K562 (cell line): ENCODE measurements around the gene MAST4. TPM values are rescaled to one million over a fixed set of nuclear protein-coding genes. Genes with fewer than 3 reads are reported as not detected.

Source experiments
- ATAC-seq: fragments of 200-7000 bp; cut with Tn5 transposase; 3 replicates; pipeline ENCODE4 v1.9.1; 2020; ENCODE audit warnings: moderate library complexity
- BruUV-seq: library from RNA; stranded (reverse); fragments of 400-500 nt; replicated peaks from 2 replicates; lab custom pipeline; 2021; lab: Mats Ljungman, UMichigan
- CTCF ChIA-PET: fragments of 300-600 bp; formaldehyde crosslinking; extraction: SDS; loops from one replicate; lab custom pipeline; 2021; ENCODE audit warnings: low intra/inter-chr PET ratio; lab: Yijun Ruan, JAX
- POLR2A ChIA-PET: fragments of 300-600, 350-650 bp; sonication (Branson Sonifier 250); formaldehyde crosslinking; extraction: SDS; loops from one replicate; lab custom pipeline; 2021; ENCODE audit warnings: antibody characterized with exemption, inconsistent platforms; lab: Yijun Ruan, JAX
- DNase-seq, 4 experiments: peaks; one replicate each; pipeline versions ENCODE4 v3.0.0 to v3.0.0-alpha.2; 2011 to 2018; ENCODE audit warnings: low spot score in 3 of 4, mixed read lengths in 3 of 4; ENCODE audit errors: extremely low read depth in 1 of 4
- FAIRE-seq: peaks from 2 replicates; lab custom pipeline; 2011; peaks lifted over from hg19 to GRCh38; lab: Jason Lieb, UNC
- H2AFZ ChIP-seq: 2 replicates; pipeline ENCODE4 v1.6.0; 2011; ENCODE audit warnings: low read depth, low read length, control low read depth, inconsistent platforms
- H3K27ac ChIP-seq: fragments of 200-600 bp; 3 replicates; pipeline ENCODE4 v1.8.0; 2011; ENCODE audit warnings: low read depth, mild to moderate bottlenecking, control low read depth, inconsistent platforms, low read length, moderate library complexity, mixed read lengths; ENCODE audit errors: extremely low read depth
- H3K27me3 ChIP-seq, 2 experiments: fragments of 300-600 bp in 1 of 2; 2 replicates in 1 of 2; 3 replicates in 1 of 2; pipeline versions ENCODE4 v1.6.0 to v1.8.0; 2011; ENCODE audit warnings: inconsistent platforms in 2 of 2, low read length in 2 of 2, mild to moderate bottlenecking in 1 of 2, mixed read lengths in 1 of 2, moderate library complexity in 1 of 2; ENCODE audit not compliant: control insufficient read depth in 2 of 2, insufficient read depth in 2 of 2
- H3K36me3 ChIP-seq: fragments of 300-600 bp; 3 replicates; pipeline ENCODE4 v1.8.0; 2011; ENCODE audit warnings: mild to moderate bottlenecking, low read length, inconsistent platforms; ENCODE audit not compliant: control insufficient read depth, insufficient read depth
- H3K4me1 ChIP-seq, 2 experiments: fragments of 200-600 bp in 1 of 2; replicated peaks in 1 of 2; 2 replicates in 1 of 2; 3 replicates in 1 of 2; pipeline versions ENCODE4 v1.5.1 to v1.8.0; 2011; ENCODE audit warnings: inconsistent platforms in 2 of 2, low read length in 2 of 2, mild to moderate bottlenecking in 1 of 2, mixed read lengths in 1 of 2, moderate library complexity in 1 of 2; ENCODE audit not compliant: control insufficient read depth in 2 of 2, insufficient read depth in 2 of 2
- H3K4me2 ChIP-seq: 2 replicates; pipeline ENCODE4 v1.6.1; 2011; ENCODE audit warnings: low read length, control low read depth, inconsistent platforms, mixed read lengths; ENCODE audit not compliant: insufficient read depth
- H3K4me3 ChIP-seq: fragments of 200-600 bp; sonication (generic), shearing (Covaris generic); 2 replicates; pipeline ENCODE4 v1.5.1; 2016; ENCODE audit warnings: control low read depth, inconsistent platforms
- H3K79me2 ChIP-seq: fragments of 200-600 bp; 3 replicates; pipeline ENCODE4 v1.8.0; 2011; ENCODE audit warnings: low read length, inconsistent platforms; ENCODE audit not compliant: control insufficient read depth, insufficient read depth
- H3K9ac ChIP-seq, 2 experiments: 2 replicates each; pipeline versions ENCODE4 v1.6.0 to v1.6.1; 2011; ENCODE audit warnings: low read depth in 2 of 2, low read length in 2 of 2, control low read depth in 1 of 2, inconsistent platforms in 1 of 2, mild to moderate bottlenecking in 1 of 2, mixed read lengths in 1 of 2; ENCODE audit not compliant: insufficient read depth in 1 of 2
- H3K9me1 ChIP-seq: one replicate; pipeline ENCODE4 v1.6.0; 2011; ENCODE audit warnings: inconsistent platforms, mild to moderate bottlenecking, low read length, moderate library complexity; ENCODE audit not compliant: control insufficient read depth, insufficient read depth
- H3K9me3 ChIP-seq: replicated peaks from 2 replicates; pipeline ENCODE4 v1.5.1; 2011; ENCODE audit warnings: low read depth, low read length, inconsistent platforms; ENCODE audit not compliant: control insufficient read depth, insufficient read depth
- H4K20me1 ChIP-seq: replicated peaks from 2 replicates; pipeline ENCODE4 v1.6.1; 2011; ENCODE audit warnings: low read length, inconsistent platforms, mixed read lengths; ENCODE audit not compliant: control insufficient read depth, insufficient read depth
- EZH2 ChIP-seq: IDR thresholded peaks from 2 replicates; pipeline ENCODE4 v1.6.1; 2012; ENCODE audit warnings: low read depth, mild to moderate bottlenecking, inconsistent platforms, low read length, borderline replicate concordance
- GTF3C2 ChIP-seq: IDR thresholded peaks from 3 replicates; pipeline ENCODE4 v1.6.1; 2011; ENCODE audit warnings: borderline replicate concordance, mild to moderate bottlenecking, moderate library complexity; ENCODE audit not compliant: insufficient read length; ENCODE audit errors: extremely low read depth
- KAT8 ChIP-seq: fragments of 450-650 bp; IDR thresholded peaks from 2 replicates; pipeline ENCODE4 v1.6.1; 2016; ENCODE audit warnings: low read depth, mild to moderate bottlenecking
- L3MBTL2 ChIP-seq: fragments of 450-650 bp; IDR thresholded peaks from 2 replicates; pipeline ENCODE4 v1.6.1; 2016; ENCODE audit warnings: mild to moderate bottlenecking, moderate library complexity
- NFATC3 ChIP-seq: fragments of 450-650 bp; IDR thresholded peaks from 2 replicates; pipeline ENCODE4 v1.6.1; 2017; ENCODE audit warnings: mild to moderate bottlenecking
- NFE2 ChIP-seq: IDR thresholded peaks from 2 replicates; pipeline ENCODE4 v1.6.1; 2014; ENCODE audit warnings: antibody characterized with exemption, low read depth
- PHF21A ChIP-seq: fragments of 450-650 bp; IDR thresholded peaks from 2 replicates; pipeline ENCODE4 v1.6.1; 2017; ENCODE audit warnings: low read depth, borderline replicate concordance
- THRA ChIP-seq: fragments of 450-650 bp; IDR thresholded peaks from 2 replicates; pipeline ENCODE4 v1.6.1; 2017; ENCODE audit warnings: mild to moderate bottlenecking, moderate library complexity
- ZKSCAN1 ChIP-seq: fragments of 150-350 bp; IDR thresholded peaks from 2 replicates; pipeline ENCODE4 v1.6.1; 2016; ENCODE audit warnings: low read depth, low read length
- WGBS: fragments of 100-300 bp; shearing (Covaris generic); methylation state at CpG from one replicate; pipeline ENCODE4 v1.1.6; 2016; ENCODE audit warnings: low coverage, mixed read lengths; ENCODE audit not compliant: insufficient coverage; ENCODE audit errors: missing lambda C conversion rate; 5-methylcytosine and 5-hydroxymethylcytosine counted together
- in situ Hi-C: fragments of 300-500 bp; cut with MboI; formaldehyde crosslinking; loops from 4 replicates; pipeline ENCODE4 v1.15.0; 2018; ENCODE audit warnings: inconsistent platforms, mixed read lengths
- intact Hi-C: fragments of 100-400 bp; cut with micrococcal nuclease; formaldehyde crosslinking; loops from 2 replicates; pipeline ENCODE4 v1.14.2; 2022
- polyA plus RNA-seq, 8 experiments: library from polyadenylated mRNA; depleted of rRNA in 4 of 8; stranded (reverse) in 5 of 8; unstranded in 3 of 8; fragments of >200 nt; fragmentation: Nextera tagmentation in 2 of 8; fragmentation: Illumina TruSeq in 1 of 8; extraction: Ambion mirVana in 2 of 8; extraction: Trizol in 1 of 8; gene quantifications; 2 replicates each; pipeline versions ENCODE4 v1.2.1 to v1.2.3, GENCODE V29; 2011 to 2014; ENCODE audit warnings: inconsistent platforms in 1 of 8, missing spikeins in 1 of 8
- total RNA-seq, 7 experiments: library from RNA; depleted of rRNA in 6 of 7; stranded (reverse); fragments of >200 nt in 6 of 7; fragmentation: Illumina TruSeq in 2 of 7; extraction: Trizol in 2 of 7; gene quantifications; 2 replicates each; pipeline versions ENCODE4 v1.2.1 to v1.2.3, GENCODE V29; 2011 to 2021; ENCODE audit warnings: low replicate concordance in 1 of 7

MAST4 gene
- total and polyA plus RNA-seq, 9 of the 15 experiments (the other 6 are each of a cell fraction or from before 2014, with no cell fraction given) = 0.88 to 10.1 (median 5.2) TPM

- ATAC-seq (no peak), DNase-seq (no peak), FAIRE-seq (no peak)
- no peaks in the 10 kb centered on the region for H3K79me2 ChIP-seq
- ChIA-PET POLR2A (no interaction called here), CTCF (no interaction called here)
- H3K4me2 ChIP-seq = no peak overlapping the region
- no peak overlapping the region for H3K9ac ChIP-seq
- H3K36me3 ChIP-seq = no peaks in the 10 kb centered on the region
- intact Hi-C loops (no loop called here), in situ Hi-C loops (loop anchor here (10.0 kb wide), 3 partner anchors 217 to 907 kb away; no protein-coding TSS in a partner anchor)
- no peak overlapping the region for H3K4me3 ChIP-seq
- WGBS = 3% methylated on average over 2 of the region's 2 CpGs
- no peak overlapping the region for H3K27ac ChIP-seq
- H4K20me1 ChIP-seq = peaks cover 5% of the 10 kb centered on the region; the same call in 1 of the 2 replicates
- H3K27me3 ChIP-seq = peaks cover 10 to 30% of the 10 kb centered on the region in 2 experiments
- TF ChIP-seq GTF3C2 (no peak), NFE2 (no peak), THRA (no peak), ZKSCAN1 (no peak), KAT8 (no peak), EZH2 (no peak), PHF21A (no peak), L3MBTL2 (no peak), NFATC3 (no peak)
- peaks cover 0 to 6% of the 10 kb centered on the region in 2 experiments; a peak in 1 of 5 replicates for H3K4me1 ChIP-seq
- no peaks in the 10 kb centered on the region for H3K9me3 ChIP-seq
- H3K9me1 ChIP-seq = no peaks in the 10 kb centered on the region
- BruUV-seq = no TSS peak
- no peak overlapping the region for H2AFZ ChIP-seq
Observed at GRCh38 chr5:67211926-67212325, 615.7 kb downstream of the MAST4 start.
